IMR-90 (cell line): ENCODE results near the gene PRELID3B. TPM values are rescaled to one million over a fixed set of nuclear protein-coding genes. Genes with fewer than 3 reads are reported as not detected.

ENCODE experiments used
- ATAC-seq: fragments of 200-7000 bp; cut with Tn5 transposase; 2 replicates; pipeline ENCODE4 v1.9.1; 2020; ENCODE audit warnings: low read depth, mild to moderate bottlenecking, moderate library complexity
- BruUV-seq: library from RNA; stranded (reverse); fragments of 400-500 nt; replicated peaks from 2 replicates; lab custom pipeline; 2021; lab: Mats Ljungman, UMichigan
- CTCF ChIA-PET: fragments of 300-600 bp; formaldehyde crosslinking; extraction: SDS; loops from one replicate; lab custom pipeline; 2021; ENCODE audit warnings: antibody characterized with exemption; lab: Yijun Ruan, JAX
- POLR2A ChIA-PET: fragments of 300-600 bp; sonication (Branson Sonifier 250); formaldehyde crosslinking; loops from one replicate; lab custom pipeline; 2022; ENCODE audit warnings: antibody characterized with exemption; ENCODE audit not compliant: unreplicated experiment; lab: Charles Lee
- DNase-seq: peaks from one replicate; pipeline ENCODE4 v3.0.0; 2013
- H2AFZ ChIP-seq: replicated peaks from 2 replicates; pipeline ENCODE3; 2013; ENCODE audit warnings: low read length, mild to moderate bottlenecking; ENCODE audit not compliant: poor library complexity
- H2AK5ac ChIP-seq: 2 replicates; pipeline ENCODE4 v1.6.1; 2013; ENCODE audit warnings: low read depth, low read length, inconsistent platforms
- H2AK9ac ChIP-seq: replicated peaks from 2 replicates; pipeline ENCODE3; 2013; ENCODE audit warnings: mild to moderate bottlenecking, low read depth, low read length, moderate library complexity; ENCODE audit not compliant: poor library complexity
- H2BK120ac ChIP-seq: 2 replicates; pipeline ENCODE4 v1.6.1; 2013; ENCODE audit warnings: low read depth, low read length, inconsistent platforms
- H2BK15ac ChIP-seq: 3 replicates; pipeline ENCODE4 v1.6.1; 2013; ENCODE audit warnings: low read depth, low read length, inconsistent platforms
- H2BK20ac ChIP-seq: 2 replicates; pipeline ENCODE4 v1.6.1; 2013; ENCODE audit warnings: low read depth, mild to moderate bottlenecking, inconsistent platforms, low read length, moderate library complexity
- H2BK5ac ChIP-seq: 2 replicates; pipeline ENCODE4 v1.6.1; 2013; ENCODE audit warnings: mild to moderate bottlenecking, low read depth, low read length, inconsistent platforms; ENCODE audit not compliant: poor library complexity, severe bottlenecking
- H3K14ac ChIP-seq: replicated peaks from 2 replicates; pipeline ENCODE4 v1.6.1; 2013; ENCODE audit warnings: low read depth, low read length, inconsistent platforms
- H3K18ac ChIP-seq: 2 replicates; pipeline ENCODE4 v1.6.1; 2013; ENCODE audit warnings: low read depth, low read length, control low read depth
- H3K23ac ChIP-seq: 2 replicates; pipeline ENCODE4 v1.6.1; 2013; ENCODE audit warnings: low read depth, low read length, inconsistent platforms
- H3K27ac ChIP-seq: 2 replicates; pipeline ENCODE4 v1.5.1; 2013; ENCODE audit warnings: mild to moderate bottlenecking, control low read depth, low read length; ENCODE audit not compliant: insufficient read depth
- H3K27me3 ChIP-seq: 2 replicates; pipeline ENCODE4 v1.6.1; 2013; ENCODE audit warnings: low read length; ENCODE audit not compliant: control insufficient read depth, insufficient read depth
- H3K36me3 ChIP-seq: 2 replicates; pipeline ENCODE4 v1.6.1; 2013; ENCODE audit warnings: low read length, mixed read lengths; ENCODE audit not compliant: control insufficient read depth, insufficient read depth
- H3K4ac ChIP-seq: 2 replicates; pipeline ENCODE4 v1.6.1; 2013; ENCODE audit warnings: low read depth, low read length, inconsistent platforms
- H3K4me1 ChIP-seq: 2 replicates; pipeline ENCODE4 v1.6.1; 2013; ENCODE audit warnings: low read length, mixed read lengths; ENCODE audit not compliant: control insufficient read depth, insufficient read depth
- H3K4me2 ChIP-seq: 2 replicates; pipeline ENCODE4 v1.6.1; 2013; ENCODE audit warnings: low read depth, mild to moderate bottlenecking, control low read depth, low read length, moderate library complexity
- H3K4me3 ChIP-seq: 2 replicates; pipeline ENCODE4 v1.5.1; 2013; ENCODE audit warnings: low read depth, mild to moderate bottlenecking, control low read depth, low read length, moderate library complexity; ENCODE audit not compliant: insufficient read depth
- H3K56ac ChIP-seq: 2 replicates; pipeline ENCODE4 v1.6.1; 2013; ENCODE audit warnings: low read length, inconsistent platforms; ENCODE audit not compliant: insufficient read depth; ENCODE audit errors: extremely low read depth
- H3K79me1 ChIP-seq, 2 experiments: 2 replicates each; pipeline ENCODE4 v1.6.1; 2013; ENCODE audit warnings: low read length in 2 of 2, inconsistent platforms in 1 of 2, low read depth in 1 of 2
- H3K9ac ChIP-seq: 2 replicates; pipeline ENCODE4 v1.6.1; 2013; ENCODE audit warnings: low read depth, low read length, control low read depth
- H3K9me1 ChIP-seq: 2 replicates; pipeline ENCODE4 v1.6.1; 2013; ENCODE audit warnings: low read length, inconsistent platforms; ENCODE audit not compliant: insufficient read depth
- H3K9me3 ChIP-seq: 2 replicates; pipeline ENCODE4 v1.6.1; 2013; ENCODE audit warnings: low read length; ENCODE audit not compliant: control insufficient read depth, insufficient read depth
- H4K20me1 ChIP-seq: 2 replicates; pipeline ENCODE4 v1.6.1; 2013; ENCODE audit warnings: low read length, inconsistent platforms; ENCODE audit not compliant: insufficient read depth
- H4K5ac ChIP-seq: 2 replicates; pipeline ENCODE4 v1.6.1; 2013; ENCODE audit warnings: mild to moderate bottlenecking, low read depth, low read length, control low read depth
- H4K8ac ChIP-seq, 2 experiments: 2 replicates each; pipeline ENCODE4 v1.6.1; 2013; ENCODE audit warnings: low read depth in 2 of 2, low read length in 2 of 2, control low read depth in 1 of 2, inconsistent platforms in 1 of 2
- H4K91ac ChIP-seq: 2 replicates; pipeline ENCODE4 v1.6.1; 2013; ENCODE audit warnings: low read depth, low read length, inconsistent platforms; ENCODE audit not compliant: insufficient read depth
- BHLHE40 ChIP-seq: fragments of 150-350 bp; IDR thresholded peaks from 2 replicates; pipeline ENCODE4 v1.6.1; 2016; ENCODE audit warnings: mild to moderate bottlenecking, low read depth, low read length
- CEBPB ChIP-seq: IDR thresholded peaks from 2 replicates; pipeline ENCODE4 v1.6.1; 2012; ENCODE audit warnings: low read depth, low read length, improper control_type of control experiment
- CHD1 ChIP-seq: IDR thresholded peaks from 2 replicates; pipeline ENCODE4 v1.6.1; 2012; ENCODE audit warnings: low read depth, low read length, improper control_type of control experiment
- FOS ChIP-seq: fragments of 150-350 bp; IDR thresholded peaks from 2 replicates; pipeline ENCODE4 v1.6.1; 2016; ENCODE audit warnings: low read depth, low read length
- MAFK ChIP-seq: IDR thresholded peaks from 2 replicates; pipeline ENCODE4 v1.6.1; 2012; ENCODE audit warnings: low read depth, low read length, improper control_type of control experiment
- MAZ ChIP-seq: IDR thresholded peaks from 2 replicates; pipeline ENCODE4 v1.6.1; 2012; ENCODE audit warnings: low read depth, mild to moderate bottlenecking, low read length, improper control_type of control experiment, moderate library complexity, borderline replicate concordance
- MXI1 ChIP-seq: IDR thresholded peaks from 2 replicates; pipeline ENCODE4 v1.6.1; 2012; ENCODE audit warnings: low read depth, mild to moderate bottlenecking, low read length, moderate library complexity, borderline replicate concordance
- NFE2L2 ChIP-seq: fragments of 150-350 bp; IDR thresholded peaks from 2 replicates; pipeline ENCODE4 v1.6.1; 2016; ENCODE audit warnings: low read depth, mild to moderate bottlenecking, low read length
- POLR2A ChIP-seq: IDR thresholded peaks from 2 replicates; pipeline ENCODE4 v1.6.1; 2012; ENCODE audit warnings: mild to moderate bottlenecking, low read depth, low read length
- RAD21 ChIP-seq: IDR thresholded peaks from 2 replicates; pipeline ENCODE4 v1.6.1; 2012; ENCODE audit warnings: low read length, improper control_type of control experiment
- RCOR1 ChIP-seq: IDR thresholded peaks from 2 replicates; pipeline ENCODE4 v1.6.1; 2012; ENCODE audit warnings: mild to moderate bottlenecking, low read length, improper control_type of control experiment; ENCODE audit not compliant: insufficient replicate concordance
- RFX5 ChIP-seq: IDR thresholded peaks from 2 replicates; pipeline ENCODE4 v1.8.0; 2012; ENCODE audit warnings: low read depth, mild to moderate bottlenecking, low read length, moderate library complexity
- SMC3 ChIP-seq: fragments of 150-350 bp; IDR thresholded peaks from 2 replicates; pipeline ENCODE4 v1.6.1; 2016; ENCODE audit warnings: low read depth, mild to moderate bottlenecking, antibody characterized with exemption, low read length, moderate library complexity
- WGBS, 2 experiments: methylation state at CpG; one replicate each; pipeline versions ENCODE4 v1.1.5 to v1.1.7; 2013; ENCODE audit warnings: missing lambda C conversion rate in 2 of 2; ENCODE audit not compliant: insufficient read length in 1 of 2; ENCODE audit errors: extremely low coverage in 2 of 2; 5-methylcytosine and 5-hydroxymethylcytosine counted together
- dilution Hi-C: fragments of 300-500 bp; cut with HindIII; formaldehyde crosslinking; loops from one replicate; pipeline ENCODE4 v1.14.3; 2018; ENCODE audit warnings: low sequenced_read_pairs; ENCODE audit not compliant: unreplicated experiment
- in situ Hi-C: fragments of 300-500 bp; cut with MboI; formaldehyde crosslinking; loops from 3 replicates; pipeline ENCODE4 v1.14.3; 2019; ENCODE audit warnings: low sequenced_read_pairs, inconsistent platforms, mixed read lengths
- intact Hi-C: fragments of 100-400 bp; cut with micrococcal nuclease; formaldehyde crosslinking; loops from 2 replicates; pipeline ENCODE4 v1.10.0; 2022
- polyA plus RNA-seq, 3 experiments: library from polyadenylated mRNA; depleted of rRNA; stranded (reverse); fragments of >200 nt; gene quantifications; 2 replicates each; pipeline ENCODE4 v1.2.3, GENCODE V29; 2012; ENCODE audit warnings: low replicate concordance in 1 of 3
- total RNA-seq: library from RNA; depleted of rRNA; stranded (reverse); fragments of >200 nt; gene quantifications from 2 replicates; pipeline ENCODE4 v1.2.3, GENCODE V29; 2012
- TF ChIP-seq, protein P1 (sequence below): fragments of 150-350 bp; IDR thresholded peaks from 2 replicates; pipeline ENCODE4 v1.6.1; 2017; ENCODE audit warnings: mild to moderate bottlenecking, antibody characterized with exemption, low read length, low read depth
- TF ChIP-seq, protein P2 (sequence below): fragments of 150-350 bp; IDR thresholded peaks from 2 replicates; pipeline ENCODE4 v1.6.1; 2016; ENCODE audit warnings: low read depth, mild to moderate bottlenecking, low read length, moderate library complexity, borderline replicate concordance
- TF ChIP-seq, protein P3 (sequence below): conservative IDR thresholded peaks from 2 replicates; pipeline ENCODE4 v1.5.1; 2012; ENCODE audit warnings: mild to moderate bottlenecking, low read depth, low read length, improper control_type of control experiment

Gene PRELID3B
- total and polyA plus RNA-seq, 2 of the 4 experiments (the other 2 are of a cell fraction), result 24.8 to 41.9 TPM

DNA sequence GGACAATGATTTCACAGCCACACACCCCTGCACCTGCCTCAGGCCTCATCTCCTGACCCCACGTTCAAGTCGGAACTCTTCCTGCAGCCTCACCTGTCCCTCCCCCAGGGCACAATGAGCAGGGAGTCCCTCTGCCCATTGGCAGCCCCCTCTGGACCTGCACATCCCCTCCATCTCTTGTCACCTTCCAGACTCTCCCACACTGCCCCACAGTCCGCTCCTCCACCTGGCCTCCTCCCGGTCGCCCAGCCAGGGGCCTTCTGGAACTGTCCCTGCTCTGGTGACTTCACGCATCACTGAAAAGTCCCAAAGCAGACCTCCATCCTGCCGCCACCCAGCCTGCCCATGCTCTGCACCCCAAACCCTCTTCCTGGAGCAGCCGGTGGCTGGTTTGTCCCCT, 40.2 kb downstream of the PRELID3B start:
- no peak overlapping the region for H3K23ac ChIP-seq
- no peak overlapping the region for H3K4me2 ChIP-seq
- H4K91ac ChIP-seq, result no peak overlapping the region
- peaks cover 10 to 35% of the 10 kb centered on the region in 2 experiments; a peak in 3 of 4 replicates for H3K79me1 ChIP-seq
- no peak overlapping the region for H2BK15ac ChIP-seq
- dilution Hi-C loops, result no loop called here
- no peak overlapping the region for H3K4me3 ChIP-seq
- no peak overlapping the region for H2AK9ac ChIP-seq
- no peak overlapping the region for H3K27ac ChIP-seq
- H3K4ac ChIP-seq, result no peak overlapping the region
- BruUV-seq, result no TSS peak
- no peak overlapping the region for H3K18ac ChIP-seq
- H3K9me3 ChIP-seq, result no peaks in the 10 kb centered on the region
- H2BK5ac ChIP-seq, result no peak overlapping the region
- DNase-seq (no peak), ATAC-seq (no peak)
- TF ChIP-seq CHD1 (no peak), RFX5 (no peak), POLR2A (no peak), FOS (no peak), BHLHE40 (no peak), CEBPB (no peak), NFE2L2 (no peak), MAFK (no peak), MXI1 (no peak), RCOR1 (no peak), RAD21 (no peak), SMC3 (no peak), MAZ (no peak)
- TF ChIP-seq, protein P1, sequence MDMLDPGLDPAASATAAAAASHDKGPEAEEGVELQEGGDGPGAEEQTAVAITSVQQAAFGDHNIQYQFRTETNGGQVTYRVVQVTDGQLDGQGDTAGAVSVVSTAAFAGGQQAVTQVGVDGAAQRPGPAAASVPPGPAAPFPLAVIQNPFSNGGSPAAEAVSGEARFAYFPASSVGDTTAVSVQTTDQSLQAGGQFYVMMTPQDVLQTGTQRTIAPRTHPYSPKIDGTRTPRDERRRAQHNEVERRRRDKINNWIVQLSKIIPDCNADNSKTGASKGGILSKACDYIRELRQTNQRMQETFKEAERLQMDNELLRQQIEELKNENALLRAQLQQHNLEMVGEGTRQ, result no peak
- TF ChIP-seq, protein P2, sequence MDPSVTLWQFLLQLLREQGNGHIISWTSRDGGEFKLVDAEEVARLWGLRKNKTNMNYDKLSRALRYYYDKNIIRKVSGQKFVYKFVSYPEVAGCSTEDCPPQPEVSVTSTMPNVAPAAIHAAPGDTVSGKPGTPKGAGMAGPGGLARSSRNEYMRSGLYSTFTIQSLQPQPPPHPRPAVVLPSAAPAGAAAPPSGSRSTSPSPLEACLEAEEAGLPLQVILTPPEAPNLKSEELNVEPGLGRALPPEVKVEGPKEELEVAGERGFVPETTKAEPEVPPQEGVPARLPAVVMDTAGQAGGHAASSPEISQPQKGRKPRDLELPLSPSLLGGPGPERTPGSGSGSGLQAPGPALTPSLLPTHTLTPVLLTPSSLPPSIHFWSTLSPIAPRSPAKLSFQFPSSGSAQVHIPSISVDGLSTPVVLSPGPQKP, result no peak
- TF ChIP-seq, protein P3, sequence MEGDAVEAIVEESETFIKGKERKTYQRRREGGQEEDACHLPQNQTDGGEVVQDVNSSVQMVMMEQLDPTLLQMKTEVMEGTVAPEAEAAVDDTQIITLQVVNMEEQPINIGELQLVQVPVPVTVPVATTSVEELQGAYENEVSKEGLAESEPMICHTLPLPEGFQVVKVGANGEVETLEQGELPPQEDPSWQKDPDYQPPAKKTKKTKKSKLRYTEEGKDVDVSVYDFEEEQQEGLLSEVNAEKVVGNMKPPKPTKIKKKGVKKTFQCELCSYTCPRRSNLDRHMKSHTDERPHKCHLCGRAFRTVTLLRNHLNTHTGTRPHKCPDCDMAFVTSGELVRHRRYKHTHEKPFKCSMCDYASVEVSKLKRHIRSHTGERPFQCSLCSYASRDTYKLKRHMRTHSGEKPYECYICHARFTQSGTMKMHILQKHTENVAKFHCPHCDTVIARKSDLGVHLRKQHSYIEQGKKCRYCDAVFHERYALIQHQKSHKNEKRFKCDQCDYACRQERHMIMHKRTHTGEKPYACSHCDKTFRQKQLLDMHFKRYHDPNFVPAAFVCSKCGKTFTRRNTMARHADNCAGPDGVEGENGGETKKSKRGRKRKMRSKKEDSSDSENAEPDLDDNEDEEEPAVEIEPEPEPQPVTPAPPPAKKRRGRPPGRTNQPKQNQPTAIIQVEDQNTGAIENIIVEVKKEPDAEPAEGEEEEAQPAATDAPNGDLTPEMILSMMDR, result no peak
- H3K9ac ChIP-seq, result no peak overlapping the region
- no peak overlapping the region for H4K5ac ChIP-seq
- no peak overlapping the region for H2AK5ac ChIP-seq
- H3K36me3 ChIP-seq, result peaks cover 17% of the 10 kb centered on the region
- ChIA-PET POLR2A (no interaction called here), CTCF (no interaction called here)
- no peak overlapping the region for H2BK20ac ChIP-seq
- no peak overlapping the region for H4K8ac ChIP-seq
- H2AFZ ChIP-seq, result no peak overlapping the region
- H2BK120ac ChIP-seq, result no peak overlapping the region
- H3K9me1 ChIP-seq, result peaks cover 11% of the 10 kb centered on the region; the same call in 1 of the 2 replicates
- H3K56ac ChIP-seq, result no peak overlapping the region
- H3K27me3 ChIP-seq, result no peaks in the 10 kb centered on the region
- 100% methylated on average over 1 of the region's 8 CpGs; no CpG with 5 or more reads in 1 of the 2 experiments for WGBS, 2 experiments
- no peaks in the 10 kb centered on the region; the same call in 1 of the 2 replicates for H4K20me1 ChIP-seq
- H3K14ac ChIP-seq, result no peak overlapping the region
- H3K4me1 ChIP-seq, result peaks cover 12% of the 10 kb centered on the region
- intact Hi-C loops, result no loop called here
- in situ Hi-C loops, result no loop called here
